Amygdala (tissue), 56 donors: ENCODE data around the gene OR8H1.

Source experiments
- DNase-seq, 56 donors: peaks; one replicate each; lab custom pipeline; 2025; lab: John Stamatoyannopoulos, UW

The OR8H1 gene, protein sequence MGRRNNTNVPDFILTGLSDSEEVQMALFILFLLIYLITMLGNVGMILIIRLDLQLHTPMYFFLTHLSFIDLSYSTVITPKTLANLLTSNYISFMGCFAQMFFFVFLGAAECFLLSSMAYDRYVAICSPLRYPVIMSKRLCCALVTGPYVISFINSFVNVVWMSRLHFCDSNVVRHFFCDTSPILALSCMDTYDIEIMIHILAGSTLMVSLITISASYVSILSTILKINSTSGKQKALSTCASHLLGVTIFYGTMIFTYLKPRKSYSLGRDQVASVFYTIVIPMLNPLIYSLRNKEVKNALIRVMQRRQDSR

GRCh38 chr11:56292154-56292553, at the start of gene OR8H1:
TSS of gene OR8H1 (minus strand) at chr11:56292254. CDS start at chr11:56291062, 1,192 bp downstream.
- DNase-seq = no peak

GRCh38 chr11:56340289-56340688, 48.2 kb upstream of the OR8H1 start:
- no peak for DNase-seq

DNA sequence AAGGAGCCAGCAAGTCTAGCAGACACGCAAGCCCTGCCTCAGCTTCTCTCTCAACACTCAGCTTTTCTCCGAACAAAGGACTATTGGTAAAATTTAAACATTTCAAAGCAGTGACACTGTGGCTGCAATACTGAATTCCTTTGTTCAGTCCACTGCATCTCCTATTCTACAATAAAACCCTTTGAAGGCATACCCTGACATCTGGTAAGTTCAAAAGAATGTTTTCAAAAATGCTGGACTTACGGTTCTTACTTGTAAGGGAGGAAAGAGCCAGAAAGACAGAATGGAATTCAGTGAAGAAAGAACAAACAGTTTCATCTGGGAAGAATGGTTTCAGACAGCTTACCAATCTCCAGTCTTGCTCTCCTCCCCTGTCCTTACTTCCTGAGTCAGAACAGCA, 41.1 kb upstream of the OR8H1 start:
- no peak for DNase-seq

DNA sequence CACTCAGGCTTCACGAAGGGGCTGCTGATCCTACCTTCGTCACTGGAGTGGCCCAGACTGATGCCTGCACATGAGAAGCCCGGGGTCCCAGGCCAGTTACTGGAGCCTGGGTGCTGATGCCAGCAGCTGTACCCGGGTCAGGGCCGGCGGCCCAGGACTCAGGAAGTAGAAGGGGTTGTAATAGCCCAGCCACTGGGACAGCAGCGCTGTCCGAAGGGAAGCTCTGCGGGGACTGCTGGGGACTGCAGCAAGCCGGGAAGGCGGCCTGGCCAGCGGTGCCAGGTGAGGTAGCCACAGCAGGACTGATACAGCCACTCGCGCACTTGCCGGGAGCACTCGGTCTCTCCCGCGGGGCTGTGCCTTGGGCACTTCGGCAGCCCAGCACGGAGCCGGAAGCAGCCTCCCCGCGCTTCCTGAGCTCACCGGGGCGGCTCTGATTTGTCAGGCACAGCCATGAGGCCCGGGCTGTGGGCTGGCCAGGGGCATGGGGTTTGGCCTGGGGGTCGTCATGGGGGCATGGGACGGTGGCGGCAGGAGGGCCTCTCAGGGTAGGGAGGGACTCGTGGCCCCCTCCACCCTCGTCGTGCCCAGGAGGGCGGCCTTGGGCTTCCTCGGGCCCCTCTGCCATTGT, 39.9 kb upstream of the OR8H1 start:
- no peak for DNase-seq

GRCh38 chr11:56314844-56315243, 22.8 kb upstream of the OR8H1 start, which contains the start of gene OR8K3:
TSS of gene OR8K3 (plus strand) at chr11:56315144. CDS start at chr11:56318307, 3,163 bp downstream.
- DNase-seq = no peak

- DNase-seq = no peak
Observed at GRCh38 chr11:56307836-56308235, 15.8 kb upstream of the OR8H1 start.

- no peak for DNase-seq
Observed at GRCh38 chr11:56296898-56297297, 4.8 kb upstream of the OR8H1 start.

DNA sequence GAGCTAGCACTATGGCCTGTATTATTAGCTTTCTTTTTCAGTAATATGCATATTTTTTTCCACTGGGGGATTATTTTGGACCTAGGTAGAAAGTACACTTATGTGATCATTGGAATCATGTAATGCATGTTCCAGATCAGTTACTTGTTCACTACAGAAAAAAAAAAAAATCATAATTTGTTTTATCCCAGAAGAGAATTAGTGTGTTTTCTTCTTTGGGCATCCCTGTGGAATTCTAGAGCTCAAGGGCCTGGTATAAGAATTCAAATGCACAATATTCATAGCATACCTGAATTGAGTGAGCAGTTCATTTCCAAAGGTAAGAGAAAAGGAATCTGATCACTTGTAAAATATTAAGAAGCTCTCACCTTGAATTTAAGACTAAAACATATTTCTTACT, 18.2 kb downstream of the OR8H1 start, which contains the start of gene OR5T1:
Gene OR5T1, plus strand, starts transcription at position 301 of the 400 bp plus-strand sequence. CDS start 1,485 bp downstream, outside the sequence.
- DNase-seq = no peak

DNA sequence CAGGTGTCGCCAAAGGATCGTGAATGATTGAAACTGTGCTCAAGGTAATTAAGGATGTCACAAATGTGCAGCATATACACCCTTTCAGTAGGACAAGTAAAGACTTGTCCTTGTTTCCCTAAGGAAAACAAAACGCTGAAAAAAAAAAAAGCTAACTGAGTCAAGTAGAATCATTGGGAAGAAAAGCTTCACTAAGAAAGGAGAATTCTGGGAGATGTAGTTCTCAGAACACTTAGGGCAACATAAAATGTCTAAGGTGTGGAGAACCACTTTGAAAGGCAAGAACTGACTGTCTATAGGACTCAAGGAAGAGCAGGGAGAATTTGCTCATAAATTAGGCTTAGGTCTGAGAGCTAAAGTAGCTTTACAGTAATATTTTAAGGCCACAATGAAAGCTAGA, 21.0 kb downstream of the OR8H1 start:
- DNase-seq = no peak

DNA sequence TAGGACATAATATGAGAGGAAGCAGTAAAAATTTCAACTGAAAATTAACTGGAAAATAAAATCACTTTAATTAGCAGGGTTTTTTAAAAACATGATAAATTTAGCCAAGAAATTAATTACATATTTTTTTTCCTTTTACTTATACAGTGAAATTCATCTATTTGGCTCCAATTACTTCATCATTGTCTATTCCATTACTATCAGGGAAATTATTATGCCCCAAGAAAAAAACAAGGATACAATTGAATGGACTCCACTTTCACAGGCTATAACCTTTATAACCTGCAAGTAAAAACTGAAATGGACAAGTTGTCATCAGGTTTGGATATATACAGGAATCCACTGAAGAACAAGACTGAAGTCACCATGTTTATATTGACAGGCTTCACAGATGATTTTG, 40.1 kb downstream of the OR8H1 start, which contains the start of gene OR5T3:
Gene OR5T3, plus strand, starts transcription at position 301 of the 400 bp plus-strand sequence. Its CDS starts 0 bp downstream, at position 301.
- DNase-seq = no peak
